ENCODE measurements around the gene SYT7.

The SYT7 gene

GRCh38 chr11:61505106-61505505 is 75.8 kb downstream of the SYT7 start:
- no peak for DNase-seq (ENCODE audit: low spot score)
- TF ChIP-seq CTCF (IDR thresholded peaks at IDR 0.05; ENCODE audit: borderline replicate concordance, control extremely low read depth, extremely low read depth, insufficient read depth, missing control alignments), result no peak
- in situ Hi-C loops (cut with MboI; ENCODE audit: low sequenced_read_pairs, unreplicated experiment), result no loop called here

- in situ Hi-C loops (cut with MboI; ENCODE audit: low sequenced_read_pairs, unreplicated experiment), result no loop called here
- no peak for TF ChIP-seq CTCF (IDR thresholded peaks at IDR 0.05; ENCODE audit: borderline replicate concordance, control extremely low read depth, extremely low read depth, insufficient read depth, missing control alignments)
- no peak for DNase-seq (ENCODE audit: low spot score)
These were observed 77.6 kb downstream of the SYT7 start for GRCh38 chr11:61503135-61503770.

GRCh38 chr11:61502522-61502921 is 78.4 kb downstream of the SYT7 start:
- DNase-seq (ENCODE audit: low spot score), result no peak
- in situ Hi-C loops (cut with MboI; ENCODE audit: low sequenced_read_pairs, unreplicated experiment), result no loop called here
- TF ChIP-seq CTCF (IDR thresholded peaks at IDR 0.05; ENCODE audit: borderline replicate concordance, control extremely low read depth, extremely low read depth, insufficient read depth, missing control alignments), result no peak

GRCh38 chr11:61499816-61500491 is 80.9 kb downstream of the SYT7 start:
- no peak for TF ChIP-seq CTCF (IDR thresholded peaks at IDR 0.05; ENCODE audit: borderline replicate concordance, control extremely low read depth, extremely low read depth, insufficient read depth, missing control alignments)
- no peak for DNase-seq (ENCODE audit: low spot score)
- in situ Hi-C loops (cut with MboI; ENCODE audit: low sequenced_read_pairs, unreplicated experiment), result no loop called here

GRCh38 chr11:61498767-61499341 is 82.0 kb downstream of the SYT7 start:
- DNase-seq (ENCODE audit: low spot score), result no peak
- in situ Hi-C loops (cut with MboI; ENCODE audit: low sequenced_read_pairs, unreplicated experiment), result no loop called here
- TF ChIP-seq CTCF (IDR thresholded peaks at IDR 0.05; ENCODE audit: borderline replicate concordance, control extremely low read depth, extremely low read depth, insufficient read depth, missing control alignments), result no peak

GRCh38 chr11:61497876-61498275 is 83.0 kb downstream of the SYT7 start:
- TF ChIP-seq CTCF (IDR thresholded peaks at IDR 0.05; ENCODE audit: borderline replicate concordance, control extremely low read depth, extremely low read depth, insufficient read depth, missing control alignments), result no peak
- DNase-seq (ENCODE audit: low spot score), result no peak
- in situ Hi-C loops (cut with MboI; ENCODE audit: low sequenced_read_pairs, unreplicated experiment), result no loop called here

All from GM13976 (cell line).